ENCODE measurements around the gene SUPT7L.
"Not testable (repeated sequence)": the region's sequence is repeated elsewhere in the genome, so short reads cannot be mapped to it uniquely, and the experiment has no call there.

- TF ChIP-seq CTCF, POLR2A (IDR thresholded peaks at IDR 0.05): not testable (repeated sequence)
These were observed 37.1 kb downstream of the SUPT7L start for GRCh38 chr2:27626323-27626722.
